Uterus (tissue), 4 donors: Measurements from ENCODE around the gene ITGB4. TPM values are rescaled to one million over a fixed set of nuclear protein-coding genes. Genes with fewer than 3 reads are reported as not detected.
A peak's percentile ranks its signal among the peaks of the same experiment; 100 is the strongest.

Source experiments
- DNase-seq, 2 donors: peaks; one replicate each; pipeline ENCODE4 v3.0.0-alpha.2; 2019 to 2020
- H3K27ac ChIP-seq, 2 donors: fragments of 200-600 bp; sonication (generic); 1 replicate in 1 of 2; 2 replicates in 1 of 2; pipeline ENCODE4 v1.5.1; 2016 to 2018
- H3K27me3 ChIP-seq, 2 donors: fragments of 200-600 bp; sonication (generic); one replicate each; pipeline ENCODE4 v1.5.1; 2018 to 2019; ENCODE audit warnings: control low read depth in 1 of 2
- H3K36me3 ChIP-seq, 2 donors: fragments of 200-600 bp; sonication (generic); one replicate each; pipeline ENCODE4 v1.5.1; 2019; ENCODE audit warnings: control low read depth in 1 of 2
- H3K4me1 ChIP-seq, 2 donors: fragments of 200-600 bp; sonication (generic); one replicate each; pipeline ENCODE4 v1.5.1; 2018 to 2019; ENCODE audit warnings: control low read depth in 1 of 2
- H3K4me3 ChIP-seq, 2 donors: fragments of 200-600 bp; sonication (generic); 1 replicate in 1 of 2; 2 replicates in 1 of 2; pipeline ENCODE4 v1.5.1; 2018 to 2019; ENCODE audit warnings: mild to moderate bottlenecking in 1 of 2
- H3K9me3 ChIP-seq, 2 donors: fragments of 200-600 bp; sonication (generic); one replicate each; pipeline ENCODE4 v1.5.1; 2019; ENCODE audit warnings: control low read depth in 1 of 2
- CTCF ChIP-seq, 4 experiments: fragments of 200-600 bp in 2 of 4; fragments of 450-650 bp in 2 of 4; sonication (generic) in 2 of 4; IDR thresholded peaks; one replicate each; pipeline ENCODE4 v1.5.1; 2016 to 2019; ENCODE audit warnings: antibody characterized with exemption in 4 of 4, mild to moderate bottlenecking in 2 of 4, moderate library complexity in 1 of 4
- POLR2A ChIP-seq, 2 donors: fragments of 450-650 bp; IDR thresholded peaks; one replicate each; pipeline ENCODE4 v1.6.1; 2016; ENCODE audit warnings: antibody characterized with exemption in 2 of 2, mild to moderate bottlenecking in 1 of 2, moderate library complexity in 1 of 2
- intact Hi-C: fragments of 100-400 bp; cut with DNase I; formaldehyde crosslinking; loops from one replicate; pipeline ENCODE4 v1.15.1; 2023; ENCODE audit warnings: low total_unique reads
- total RNA-seq, 4 donors: library from RNA; depleted of rRNA in 3 of 4; stranded (reverse); fragments of >200 nt in 3 of 4; gene quantifications; one replicate each; pipeline versions ENCODE4 v1.1.0 to v1.2.4, GENCODE V29; 2014 to 2023
- donor health status: DM: yes; HTN: yes; CAD: no.

The ITGB4 gene
- total RNA-seq, 4 donors from 2014 or later: 38.0 to 100 (median 62.3) TPM

GRCh38 chr17:75721463-75722011, 278 bp downstream of the ITGB4 start:
- H3K27me3 ChIP-seq: peaks cover 7 to 8% of the 10 kb centered on the region in 2 donors
- intact Hi-C loops: no loop called here

GRCh38 chr17:75722076-75722475, 817 bp downstream of the ITGB4 start:
- TF ChIP-seq POLR2A (IDR thresholded peaks at IDR 0.05) (no peak), CTCF (IDR thresholded peaks at IDR 0.05) (no peak)
- Histone ChIP-seq H3K9me3 (no peaks in the 10 kb centered on the region), H3K36me3 (no peaks in the 10 kb centered on the region), H3K4me1 (peaks cover 0 to 10% of the 10 kb centered on the region in 2 donors), H3K4me3 (peak overlapping the region in 1 of 2 donors; percentile 29), H3K27me3 (peaks cover 7 to 8% of the 10 kb centered on the region in 2 donors), H3K27ac (peak overlapping the region; percentile 52 to 58)
- intact Hi-C loops: no loop called here
- no peak for DNase-seq

More at GRCh38 chr17:75721463-75722011, 278 bp downstream of the ITGB4 start:
- Histone ChIP-seq H3K4me1 (peaks cover 0 to 10% of the 10 kb centered on the region in 2 donors), H3K9me3 (no peaks in the 10 kb centered on the region), H3K27ac (peak overlapping the region; percentile 52 to 58), H3K36me3 (no peaks in the 10 kb centered on the region), H3K4me3 (peak overlapping the region; percentile 18 to 29)
- no peak for TF ChIP-seq POLR2A (IDR thresholded peaks at IDR 0.05)
- no peak for TF ChIP-seq CTCF (IDR thresholded peaks at IDR 0.05)
- no peak for DNase-seq

GRCh38 chr17:75722542-75723095, 1.4 kb downstream of the ITGB4 start:
- Histone ChIP-seq H3K36me3 (no peaks in the 10 kb centered on the region), H3K4me1 (peaks cover 0 to 10% of the 10 kb centered on the region in 2 donors), H3K9me3 (no peaks in the 10 kb centered on the region), H3K27ac (peak overlapping the region; percentile 30 to 52), H3K27me3 (peaks cover 7 to 8% of the 10 kb centered on the region in 2 donors), H3K4me3 (no peak overlapping the region)
- TF ChIP-seq CTCF (IDR thresholded peaks at IDR 0.05) (no peak), POLR2A (IDR thresholded peaks at IDR 0.05) (no peak)
- intact Hi-C loops: no loop called here
- DNase-seq: no peak

GRCh38 chr17:75723171-75723930, 2.1 kb downstream of the ITGB4 start:
- H3K27me3 ChIP-seq: peaks cover 7 to 8% of the 10 kb centered on the region in 2 donors
- H3K4me3 ChIP-seq: no peak overlapping the region
- peaks cover 0 to 10% of the 10 kb centered on the region in 2 donors for H3K4me1 ChIP-seq
- no peaks in the 10 kb centered on the region for H3K9me3 ChIP-seq
- TF ChIP-seq CTCF (IDR thresholded peaks at IDR 0.05) (no peak), POLR2A (IDR thresholded peaks at IDR 0.05) (no peak)
- intact Hi-C loops: no loop called here
- no peak for DNase-seq
- H3K36me3 ChIP-seq: no peaks in the 10 kb centered on the region
- H3K27ac ChIP-seq: no peak overlapping the region
